ENCODE results near the gene TFF3.

The TFF3 gene

GRCh38 chr21:42353623-42354022 is 38.4 kb upstream of the TFF3 start:
- Histone ChIP-seq H3K4me1 (ENCODE audit: control insufficient read depth, insufficient read depth, low read length) (peaks cover 38% of the 10 kb centered on the region), H3K9me3 (ENCODE audit: control insufficient read depth, low read length) (no peaks in the 10 kb centered on the region), H3K36me3 (ENCODE audit: control insufficient read depth, insufficient read depth, low read length) (no peaks in the 10 kb centered on the region), H3K9ac (ENCODE audit: low read length) (no peak overlapping the region), H3K4me3 (ENCODE audit: low read length) (no peak overlapping the region), H3K27me3 (ENCODE audit: control insufficient read depth, insufficient read depth, low read length) (no peaks in the 10 kb centered on the region)

GRCh38 chr21:42352441-42353095 is 37.4 kb upstream of the TFF3 start:
- H3K4me3 ChIP-seq (ENCODE audit: low read length) = no peak overlapping the region

GRCh38 chr21:42351626-42352440 is 36.6 kb upstream of the TFF3 start:
- Histone ChIP-seq H3K4me3 (ENCODE audit: low read length) (no peak overlapping the region), H3K27me3 (ENCODE audit: control insufficient read depth, insufficient read depth, low read length) (no peaks in the 10 kb centered on the region), H3K9ac (ENCODE audit: low read length) (no peak overlapping the region), H3K9me3 (ENCODE audit: control insufficient read depth, low read length) (no peaks in the 10 kb centered on the region), H3K4me1 (ENCODE audit: control insufficient read depth, insufficient read depth, low read length) (peaks cover 22% of the 10 kb centered on the region), H3K36me3 (ENCODE audit: control insufficient read depth, insufficient read depth, low read length) (no peaks in the 10 kb centered on the region)

More at GRCh38 chr21:42352441-42353095, 37.4 kb upstream of the TFF3 start:
- Histone ChIP-seq H3K9me3 (ENCODE audit: control insufficient read depth, low read length) (no peaks in the 10 kb centered on the region), H3K9ac (ENCODE audit: low read length) (no peak overlapping the region), H3K4me1 (ENCODE audit: control insufficient read depth, insufficient read depth, low read length) (peaks cover 27% of the 10 kb centered on the region), H3K27me3 (ENCODE audit: control insufficient read depth, insufficient read depth, low read length) (no peaks in the 10 kb centered on the region), H3K36me3 (ENCODE audit: control insufficient read depth, insufficient read depth, low read length) (no peaks in the 10 kb centered on the region)

GRCh38 chr21:42350927-42351426 is 35.8 kb upstream of the TFF3 start, which contains the start of gene TFF2:
Gene TFF2, minus strand, starts transcription at chr21:42350994. Its CDS starts 37 bp downstream, at chr21:42350957.
- Histone ChIP-seq H3K4me3 (ENCODE audit: low read length) (peak within 1 kb of the TSS; percentile 26), H3K9ac (ENCODE audit: low read length) (peak within 1 kb of the TSS; percentile 82), H3K27me3 (ENCODE audit: control insufficient read depth, insufficient read depth, low read length) (no peaks in the 10 kb centered on the region), H3K36me3 (ENCODE audit: control insufficient read depth, insufficient read depth, low read length) (no peaks in the 10 kb centered on the region), H3K9me3 (ENCODE audit: control insufficient read depth, low read length) (no peaks in the 10 kb centered on the region), H3K4me1 (ENCODE audit: control insufficient read depth, insufficient read depth, low read length) (peaks cover 21% of the 10 kb centered on the region)

GRCh38 chr21:42350318-42350910 is 35.2 kb upstream of the TFF3 start:
- Histone ChIP-seq H3K9me3 (ENCODE audit: control insufficient read depth, low read length) (no peaks in the 10 kb centered on the region), H3K4me3 (ENCODE audit: low read length) (peak overlapping the region; percentile 26), H3K4me1 (ENCODE audit: control insufficient read depth, insufficient read depth, low read length) (peaks cover 21% of the 10 kb centered on the region), H3K9ac (ENCODE audit: low read length) (peak overlapping the region; percentile 82), H3K36me3 (ENCODE audit: control insufficient read depth, insufficient read depth, low read length) (no peaks in the 10 kb centered on the region), H3K27me3 (ENCODE audit: control insufficient read depth, insufficient read depth, low read length) (no peaks in the 10 kb centered on the region)

- H3K4me3 ChIP-seq (ENCODE audit: low read length) = peak overlapping the region; percentile 26
- no peaks in the 10 kb centered on the region for H3K27me3 ChIP-seq (ENCODE audit: control insufficient read depth, insufficient read depth, low read length)
- no peaks in the 10 kb centered on the region for H3K36me3 ChIP-seq (ENCODE audit: control insufficient read depth, insufficient read depth, low read length)
- peak overlapping the region; percentile 82 for H3K9ac ChIP-seq (ENCODE audit: low read length)
- no peaks in the 10 kb centered on the region for H3K9me3 ChIP-seq (ENCODE audit: control insufficient read depth, low read length)
- peaks cover 21% of the 10 kb centered on the region for H3K4me1 ChIP-seq (ENCODE audit: control insufficient read depth, insufficient read depth, low read length)
These were observed 34.5 kb upstream of the TFF3 start for GRCh38 chr21:42349420-42350317.

- Histone ChIP-seq H3K27me3 (ENCODE audit: control insufficient read depth, insufficient read depth, low read length) (no peaks in the 10 kb centered on the region), H3K4me3 (ENCODE audit: low read length) (peak overlapping the region; percentile 26), H3K9me3 (ENCODE audit: control insufficient read depth, low read length) (no peaks in the 10 kb centered on the region), H3K36me3 (ENCODE audit: control insufficient read depth, insufficient read depth, low read length) (no peaks in the 10 kb centered on the region), H3K9ac (ENCODE audit: low read length) (peak overlapping the region; percentile 82), H3K4me1 (ENCODE audit: control insufficient read depth, insufficient read depth, low read length) (peaks cover 21% of the 10 kb centered on the region)
These were observed 33.6 kb upstream of the TFF3 start for GRCh38 chr21:42348762-42349161.

GRCh38 chr21:42347601-42348327 is 32.6 kb upstream of the TFF3 start:
- H3K9me3 ChIP-seq (ENCODE audit: control insufficient read depth, low read length) = no peaks in the 10 kb centered on the region
- H3K4me3 ChIP-seq (ENCODE audit: low read length) = peak overlapping the region; percentile 7
- H3K27me3 ChIP-seq (ENCODE audit: control insufficient read depth, insufficient read depth, low read length) = no peaks in the 10 kb centered on the region
- peaks cover 21% of the 10 kb centered on the region for H3K4me1 ChIP-seq (ENCODE audit: control insufficient read depth, insufficient read depth, low read length)
- peak overlapping the region; percentile 82 for H3K9ac ChIP-seq (ENCODE audit: low read length)
- H3K36me3 ChIP-seq (ENCODE audit: control insufficient read depth, insufficient read depth, low read length) = no peaks in the 10 kb centered on the region

GRCh38 chr21:42346866-42347600 is 31.8 kb upstream of the TFF3 start:
- Histone ChIP-seq H3K9ac (ENCODE audit: low read length) (peak overlapping the region; percentile 82), H3K4me1 (ENCODE audit: control insufficient read depth, insufficient read depth, low read length) (peaks cover 16% of the 10 kb centered on the region), H3K36me3 (ENCODE audit: control insufficient read depth, insufficient read depth, low read length) (no peaks in the 10 kb centered on the region), H3K4me3 (ENCODE audit: low read length) (peak overlapping the region; percentile 7), H3K27me3 (ENCODE audit: control insufficient read depth, insufficient read depth, low read length) (no peaks in the 10 kb centered on the region), H3K9me3 (ENCODE audit: control insufficient read depth, low read length) (no peaks in the 10 kb centered on the region)

- H3K9ac ChIP-seq (ENCODE audit: low read length) = peak overlapping the region; percentile 82
- peaks cover 10% of the 10 kb centered on the region for H3K4me1 ChIP-seq (ENCODE audit: control insufficient read depth, insufficient read depth, low read length)
- H3K36me3 ChIP-seq (ENCODE audit: control insufficient read depth, insufficient read depth, low read length) = no peaks in the 10 kb centered on the region
- H3K27me3 ChIP-seq (ENCODE audit: control insufficient read depth, insufficient read depth, low read length) = no peaks in the 10 kb centered on the region
- no peak overlapping the region for H3K4me3 ChIP-seq (ENCODE audit: low read length)
- no peaks in the 10 kb centered on the region for H3K9me3 ChIP-seq (ENCODE audit: control insufficient read depth, low read length)
These were observed 31.2 kb upstream of the TFF3 start for GRCh38 chr21:42346441-42346840.

Data from mucosa of stomach (tissue), 1 donor.